HG03108 (cell line): Measurements from ENCODE around the gene HMOX2.

Experiments used
- ATAC-seq: cut with Tn5 transposase; IDR thresholded peaks from one replicate; pipeline ENCODE4 v1.9.1; 2021; ENCODE audit warnings: moderate library complexity; ENCODE audit not compliant: unreplicated experiment

The HMOX2 gene

DNA sequence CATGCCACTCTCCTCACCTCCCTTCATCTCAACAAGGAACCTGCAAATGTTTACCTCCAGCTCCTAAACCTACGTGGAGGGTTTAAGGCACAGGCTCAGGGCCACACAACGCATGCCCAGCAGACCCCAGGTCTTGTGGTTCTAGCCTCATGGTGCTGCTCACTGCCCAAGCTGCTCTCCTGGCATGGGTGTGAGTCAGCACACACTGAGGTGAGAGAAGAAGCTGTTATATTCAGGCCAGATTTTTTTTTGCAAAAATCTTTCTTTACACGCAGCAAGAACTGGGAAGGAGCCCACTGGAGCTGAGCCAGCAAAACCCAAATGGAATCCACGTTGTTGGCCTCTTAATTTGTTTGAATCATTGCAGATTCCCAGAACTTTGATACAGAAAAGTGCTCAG, 74.4 kb downstream of the HMOX2 start:
- ATAC-seq, result no peak

DNA sequence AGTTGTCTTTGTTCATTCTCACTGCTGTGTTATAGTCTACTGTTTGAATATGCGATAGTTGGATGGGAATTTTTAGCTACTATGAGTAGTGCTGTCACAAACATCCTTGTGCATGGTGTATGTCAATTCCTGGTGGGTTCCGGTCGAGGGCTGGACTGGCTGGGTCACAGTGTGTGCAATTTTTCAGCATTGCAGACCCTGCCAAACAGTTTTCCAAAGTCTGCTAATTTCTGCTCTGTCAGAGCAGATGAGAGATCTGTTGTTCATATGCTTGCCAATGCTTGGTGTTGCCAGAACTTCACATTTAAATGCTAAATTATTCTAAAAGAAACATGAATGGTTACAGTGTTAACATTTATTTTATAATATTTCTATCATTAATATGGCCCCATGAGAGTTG, 76.3 kb downstream of the HMOX2 start:
- ATAC-seq, result no peak

- ATAC-seq, result no peak
Observed at GRCh38 chr16:4556112-4556511, 79.9 kb downstream of the HMOX2 start, which contains the start of gene C16orf96. Gene C16orf96, plus strand, starts transcription at chr16:4556340. Its CDS starts 150 bp downstream, at chr16:4556490.

DNA sequence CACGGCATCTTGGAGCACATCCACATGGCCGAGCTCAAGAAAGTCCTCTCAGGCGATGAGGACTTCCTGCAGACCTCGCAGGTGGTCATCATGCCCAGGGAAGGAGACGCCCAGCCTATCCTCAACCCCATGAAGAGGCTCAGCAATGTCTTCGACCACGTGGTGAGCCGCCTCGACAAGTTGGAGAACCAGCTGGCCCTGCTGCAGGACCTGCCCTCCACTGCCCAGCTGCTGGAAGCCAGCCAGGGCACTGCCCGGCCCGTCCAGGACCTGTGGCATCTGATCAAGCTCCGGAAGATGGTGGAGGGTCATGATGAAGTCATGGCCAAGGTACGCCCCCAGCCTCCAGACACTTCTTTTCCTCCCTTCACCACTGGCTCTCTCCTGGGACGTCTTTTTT, 80.4 kb downstream of the HMOX2 start:
- ATAC-seq, result no peak

DNA sequence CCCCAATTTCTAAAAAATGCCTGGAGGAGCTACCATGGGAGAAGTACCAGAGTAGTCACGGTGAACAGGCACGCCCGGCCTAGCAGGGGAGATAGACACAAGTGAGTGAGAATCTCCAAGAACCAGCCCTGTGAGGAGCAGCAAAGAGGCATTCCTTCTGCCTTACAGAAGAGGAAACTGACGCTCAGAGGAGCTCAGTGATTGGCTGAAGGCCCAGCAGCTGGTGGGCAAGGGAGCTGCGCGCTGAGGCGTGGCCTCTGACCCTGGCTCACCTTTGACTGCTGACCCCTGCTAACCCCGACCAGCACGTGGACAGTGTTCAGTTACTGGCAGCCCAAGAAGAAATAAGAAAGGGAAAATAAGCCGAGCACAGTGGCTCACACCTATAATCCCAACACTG, 81.8 kb downstream of the HMOX2 start:
- ATAC-seq, result no peak
